ENCODE results near the gene GON4L.

DNA sequence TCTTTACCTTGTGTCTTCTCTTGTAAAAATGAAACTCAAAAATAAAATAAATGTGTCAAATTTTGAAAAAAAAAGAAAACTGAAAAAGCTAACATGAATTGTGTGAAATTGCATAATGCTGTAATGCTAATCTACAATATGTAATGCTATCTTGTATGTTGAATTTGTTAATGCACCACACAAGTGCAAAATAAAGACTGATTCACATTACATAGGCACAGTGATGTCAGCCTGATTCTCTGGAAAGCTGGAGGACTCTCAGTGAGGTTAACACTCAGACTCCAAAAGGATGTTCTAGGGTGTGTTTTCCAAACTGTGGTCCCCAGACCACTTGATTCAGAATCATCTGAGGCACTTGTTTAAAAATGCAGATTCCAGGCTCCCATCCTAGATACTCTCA is 28.0 kb upstream of the GON4L start:
- TF ChIP-seq POLR2A (IDR thresholded peaks at IDR 0.05; ENCODE audit: low read length) (no peak), GATA1 (IDR thresholded peaks at IDR 0.05; ENCODE audit: low read depth, low read length) (no peak)

Data from erythroblast (primary cell).